GM18505 (cell line): ENCODE results near the gene THAP4.

ENCODE experiments used
- ATAC-seq: cut with Tn5 transposase; IDR thresholded peaks from one replicate; pipeline ENCODE4 v1.9.1; 2021; ENCODE audit not compliant: unreplicated experiment
- POLR2A ChIP-seq: IDR thresholded peaks from 4 replicates; pipeline ENCODE4 v1.6.1; 2011; ENCODE audit warnings: borderline replicate concordance; ENCODE audit not compliant: insufficient read depth, insufficient read length; ENCODE audit errors: extremely low read depth

The THAP4 gene

GRCh38 chr2:241657786-241658254 lies 20.9 kb upstream of the THAP4 start:
- TF ChIP-seq POLR2A: no peak
- no peak for ATAC-seq

- no peak for ATAC-seq
- TF ChIP-seq POLR2A: no peak
Observed at GRCh38 chr2:241656190-241656741, 19.3 kb upstream of the THAP4 start.

GRCh38 chr2:241655516-241656189 lies 18.7 kb upstream of the THAP4 start:
- no peak for ATAC-seq
- TF ChIP-seq POLR2A: no peak

GRCh38 chr2:241654551-241654950 lies 17.6 kb upstream of the THAP4 start:
- no peak for ATAC-seq
- TF ChIP-seq POLR2A: no peak

GRCh38 chr2:241653210-241653750 lies 16.3 kb upstream of the THAP4 start:
- TF ChIP-seq POLR2A: no peak
- no peak for ATAC-seq

GRCh38 chr2:241652722-241653121 lies 15.8 kb upstream of the THAP4 start:
- no peak for TF ChIP-seq POLR2A
- ATAC-seq: no peak

GRCh38 chr2:241652142-241652541 lies 15.2 kb upstream of the THAP4 start:
- ATAC-seq: no peak
- TF ChIP-seq POLR2A: no peak

GRCh38 chr2:241649927-241650326 lies 13.0 kb upstream of the THAP4 start:
- no peak for TF ChIP-seq POLR2A
- no peak for ATAC-seq

- no peak for ATAC-seq
- no peak for TF ChIP-seq POLR2A
Observed at GRCh38 chr2:241649404-241649803, 12.4 kb upstream of the THAP4 start.

- TF ChIP-seq POLR2A: no peak
- ATAC-seq: no peak
Observed at GRCh38 chr2:241648453-241648852, 11.5 kb upstream of the THAP4 start.

GRCh38 chr2:241645915-241646645 lies 9.1 kb upstream of the THAP4 start:
- no peak for ATAC-seq
- TF ChIP-seq POLR2A: no peak

- no peak for ATAC-seq
- no peak for TF ChIP-seq POLR2A
Observed at GRCh38 chr2:241645056-241645914, 8.3 kb upstream of the THAP4 start.

- TF ChIP-seq POLR2A: no peak
- no peak for ATAC-seq
Observed at GRCh38 chr2:241641631-241642030, 4.7 kb upstream of the THAP4 start.
